GM23248 (cell line): Measurements from ENCODE around the gene RHOG. TPM values are rescaled to one million over a fixed set of nuclear protein-coding genes. Genes with fewer than 3 reads are reported as not detected.
"Not testable (repeated sequence)": the region's sequence is repeated elsewhere in the genome, so short reads cannot be mapped to it uniquely, and the experiment has no call there.

Experiments used
- DNase-seq: peaks from one replicate; pipeline ENCODE4 v3.0.0-alpha.2; 2015
- H2AFZ ChIP-seq: fragments of 200-600 bp; sonication (generic); 2 replicates; pipeline ENCODE4 v1.6.1; 2016; ENCODE audit warnings: antibody characterized with exemption
- H3F3A ChIP-seq: fragments of 200-600 bp; sonication (generic); 2 replicates; pipeline ENCODE4 v1.6.1; 2016; ENCODE audit warnings: mild to moderate bottlenecking, antibody characterized with exemption, mixed run types; ENCODE audit not compliant: insufficient read depth
- H3K27ac ChIP-seq: fragments of 200-600 bp; sonication (generic); 2 replicates; pipeline ENCODE4 v1.5.1; 2016; ENCODE audit warnings: mild to moderate bottlenecking
- H3K27me3 ChIP-seq: fragments of 200-600 bp; sonication (generic); replicated peaks from 2 replicates; pipeline ENCODE4 v1.6.1; 2016; ENCODE audit warnings: mild to moderate bottlenecking; ENCODE audit not compliant: insufficient read depth
- H3K36me3 ChIP-seq: fragments of 200-600 bp; sonication (generic); 2 replicates; pipeline ENCODE4 v1.6.1; 2016; ENCODE audit warnings: low read depth, mild to moderate bottlenecking
- H3K4me1 ChIP-seq: fragments of 200-600 bp; sonication (generic); 2 replicates; pipeline ENCODE4 v1.6.1; 2016; ENCODE audit warnings: mild to moderate bottlenecking; ENCODE audit not compliant: insufficient read depth
- H3K4me2 ChIP-seq: fragments of 200-600 bp; sonication (generic); one replicate; pipeline ENCODE4 v1.6.1; 2016; ENCODE audit warnings: mild to moderate bottlenecking; ENCODE audit not compliant: unreplicated experiment
- H3K4me3 ChIP-seq: fragments of 200-600 bp; sonication (generic); 2 replicates; pipeline ENCODE4 v1.5.1; 2016; ENCODE audit warnings: mild to moderate bottlenecking
- H3K79me2 ChIP-seq: fragments of 200-600 bp; sonication (generic); 2 replicates; pipeline ENCODE4 v1.6.1; 2016; ENCODE audit warnings: mild to moderate bottlenecking; ENCODE audit not compliant: insufficient read depth
- H3K9ac ChIP-seq: fragments of 200-600 bp; sonication (generic); 2 replicates; pipeline ENCODE4 v1.6.1; 2016; ENCODE audit warnings: mild to moderate bottlenecking
- H3K9me2 ChIP-seq: fragments of 200-600 bp; sonication (generic); 2 replicates; pipeline ENCODE4 v1.6.1; 2016; ENCODE audit warnings: mixed run types, mild to moderate bottlenecking, moderate library complexity; ENCODE audit not compliant: insufficient read depth
- H3K9me3 ChIP-seq: fragments of 200-600 bp; sonication (generic); one replicate; pipeline ENCODE4 v1.6.1; 2017; ENCODE audit warnings: low read depth
- H4K20me1 ChIP-seq: fragments of 200-600 bp; sonication (generic); 2 replicates; pipeline ENCODE4 v1.6.0; 2016; ENCODE audit not compliant: insufficient read depth
- EZH2 ChIP-seq: fragments of 200-600 bp; sonication (generic); IDR thresholded peaks from 2 replicates; pipeline ENCODE4 v1.6.1; 2018; ENCODE audit warnings: antibody characterized with exemption, mild to moderate bottlenecking; ENCODE audit not compliant: insufficient read depth, poor library complexity, severe bottlenecking
- EZH2phosphoT487 ChIP-seq: fragments of 200-600 bp; sonication (generic); IDR thresholded peaks from 2 replicates; pipeline ENCODE4 v1.6.1; 2018; ENCODE audit warnings: antibody characterized with exemption, moderate library complexity, mild to moderate bottlenecking, low read depth; ENCODE audit not compliant: insufficient read depth
- WGBS, 2 experiments: methylation state at CpG; one replicate each; pipeline ENCODE4 v1.1.6; 2015 to 2017; ENCODE audit warnings: low lambda C conversion rate in 2 of 2, low coverage in 1 of 2; ENCODE audit errors: missing lambda C conversion rate in 2 of 2; 5-methylcytosine and 5-hydroxymethylcytosine counted together
- in situ Hi-C: fragments of 300-500 bp; cut with MboI; formaldehyde crosslinking; loops from 2 replicates; pipeline ENCODE4 v1.15.0; 2020
- polyA plus RNA-seq: library from polyadenylated mRNA; unstranded; fragments of >200 nt; fragmentation: Nextera tagmentation; extraction: Ambion mirVana; gene quantifications from 2 replicates; pipeline ENCODE4 v1.2.1, GENCODE V29; 2016
- total RNA-seq: library from RNA; depleted of rRNA; stranded (reverse); fragments of >200 nt; shearing (Covaris generic); gene quantifications from 2 replicates; pipeline ENCODE4 v1.2.3, GENCODE V29; 2014

Gene RHOG
- total and polyA plus RNA-seq, 2 experiments from 2014 or later = 45.5 to 61.4 TPM

DNA sequence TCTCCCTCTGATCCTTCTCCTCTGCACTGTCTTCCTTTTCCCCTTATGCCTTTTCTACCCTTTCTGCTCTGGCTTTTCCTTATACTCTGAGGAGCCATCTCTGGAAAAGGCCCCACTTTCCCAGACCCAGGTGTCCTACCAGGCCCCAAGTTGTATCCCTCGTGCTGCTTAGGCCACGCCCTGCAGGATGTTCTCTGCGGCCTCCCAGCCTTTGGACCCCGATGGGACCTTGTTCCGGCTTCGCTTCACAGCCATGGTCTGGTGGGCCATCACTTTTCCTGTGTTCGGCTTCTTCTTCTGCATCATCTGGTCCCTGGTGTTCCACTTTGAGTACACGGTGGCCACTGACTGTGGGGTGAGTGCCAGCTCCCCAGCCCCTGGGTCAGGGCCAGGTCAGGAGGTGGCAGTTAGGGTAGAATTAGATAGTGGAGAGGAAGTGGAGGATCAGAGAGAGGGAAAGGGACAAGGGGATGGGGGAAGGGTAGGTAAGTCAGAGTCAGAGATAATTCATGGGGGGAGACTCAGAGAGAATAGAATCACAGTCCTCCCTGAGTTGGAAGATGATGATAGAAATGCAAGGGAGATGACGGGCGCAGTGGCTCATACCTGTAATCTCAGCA is 23.5 kb downstream of the RHOG start:
- 90 to 93% methylated on average over 9 to 10 of the region's 10 CpGs for WGBS, 2 experiments
- Histone ChIP-seq H3K9me3 (no peaks in the 10 kb centered on the region), H3K4me3 (no peak overlapping the region), H3K27ac (no peak overlapping the region), H3K4me1 (no peaks in the 10 kb centered on the region), H3K9ac (no peak overlapping the region), H3F3A (no peaks in the 10 kb centered on the region), H3K9me2 (no peaks in the 10 kb centered on the region), H3K36me3 (no peaks in the 10 kb centered on the region), H4K20me1 (no peaks in the 10 kb centered on the region), H3K79me2 (no peaks in the 10 kb centered on the region), H3K27me3 (no peaks in the 10 kb centered on the region), H2AFZ (no peak overlapping the region), H3K4me2 (no peak overlapping the region)
- DNase-seq = no peak
- in situ Hi-C loops = loop anchor here (25.0 kb wide), 1 partner anchor 355 kb away; no protein-coding TSS in a partner anchor
- no peak for TF ChIP-seq EZH2
- TF ChIP-seq EZH2phosphoT487 = no peak

DNA sequence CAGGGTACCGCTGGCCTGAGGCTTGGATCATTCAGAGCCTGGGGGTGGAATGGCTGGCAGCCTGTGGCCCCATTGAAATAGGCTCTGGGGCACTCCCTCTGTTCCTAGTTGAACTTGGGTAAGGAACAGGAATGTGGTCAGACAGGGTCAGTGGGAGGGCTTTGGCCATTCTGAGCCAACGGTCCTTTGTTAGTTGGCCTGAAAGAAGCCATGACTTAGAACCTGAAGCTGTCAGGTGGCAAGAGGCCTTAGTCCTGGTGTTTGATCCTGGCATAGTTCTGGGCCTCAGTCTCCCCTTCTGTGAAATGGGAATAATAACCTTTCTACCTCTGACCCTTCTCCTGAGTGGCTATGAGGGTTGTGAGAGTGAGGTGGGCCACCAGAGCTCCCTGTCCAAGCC is 24.1 kb downstream of the RHOG start:
- no peaks in the 10 kb centered on the region for H3K36me3 ChIP-seq
- no peaks in the 10 kb centered on the region for H4K20me1 ChIP-seq
- DNase-seq = no peak
- no peaks in the 10 kb centered on the region for H3K27me3 ChIP-seq
- no peaks in the 10 kb centered on the region for H3K9me3 ChIP-seq
- TF ChIP-seq EZH2phosphoT487 = no peak
- no peak for TF ChIP-seq EZH2
- H3K9ac ChIP-seq = no peak overlapping the region
- in situ Hi-C loops = loop anchor here (25.0 kb wide), 1 partner anchor 354 kb away; no protein-coding TSS in a partner anchor
- H3K9me2 ChIP-seq = no peaks in the 10 kb centered on the region
- H3K4me2 ChIP-seq = no peak overlapping the region
- no peaks in the 10 kb centered on the region for H3K79me2 ChIP-seq
- no peak overlapping the region for H3K27ac ChIP-seq
- H3F3A ChIP-seq = no peaks in the 10 kb centered on the region
- no peak overlapping the region for H2AFZ ChIP-seq
- 95% methylated on average over 2 of the region's 2 CpGs for WGBS, 2 experiments
- H3K4me1 ChIP-seq = no peaks in the 10 kb centered on the region
- no peak overlapping the region for H3K4me3 ChIP-seq

DNA sequence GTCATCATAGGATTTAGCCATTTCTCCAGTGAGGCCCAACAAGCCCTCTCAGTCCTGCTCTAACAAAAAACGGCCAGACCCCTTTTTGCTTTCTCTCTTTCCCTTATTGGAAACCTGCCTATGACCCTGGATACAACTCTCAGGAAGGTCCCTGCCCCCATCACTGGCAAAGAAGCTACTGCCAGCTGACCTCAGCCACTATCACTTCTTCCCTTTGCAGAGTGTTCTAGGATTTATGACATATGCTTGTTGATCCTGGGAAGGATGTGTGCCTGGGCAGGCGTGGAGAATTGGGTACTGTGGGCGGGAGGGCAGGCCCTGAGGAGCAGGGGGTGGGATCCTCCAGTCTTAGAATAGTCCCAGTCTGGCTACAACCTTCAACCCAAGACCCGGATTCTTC is 24.9 kb downstream of the RHOG start:
- in situ Hi-C loops = loop anchor here (25.0 kb wide), 1 partner anchor 354 kb away; no protein-coding TSS in a partner anchor
- 83 to 85% methylated on average over 4 of the region's 4 CpGs for WGBS, 2 experiments
- no peaks in the 10 kb centered on the region for H4K20me1 ChIP-seq
- no peak for DNase-seq
- H3K27ac ChIP-seq = no peak overlapping the region
- H3K27me3 ChIP-seq = no peaks in the 10 kb centered on the region
- no peaks in the 10 kb centered on the region for H3K4me1 ChIP-seq
- H3K36me3 ChIP-seq = no peaks in the 10 kb centered on the region
- no peaks in the 10 kb centered on the region for H3K79me2 ChIP-seq
- no peak overlapping the region for H3K4me3 ChIP-seq
- no peak overlapping the region for H2AFZ ChIP-seq
- no peak overlapping the region for H3K9ac ChIP-seq
- H3F3A ChIP-seq = no peaks in the 10 kb centered on the region
- H3K4me2 ChIP-seq = no peak overlapping the region
- H3K9me3 ChIP-seq = no peaks in the 10 kb centered on the region
- no peak for TF ChIP-seq EZH2phosphoT487
- no peak for TF ChIP-seq EZH2
- no peaks in the 10 kb centered on the region for H3K9me2 ChIP-seq

DNA sequence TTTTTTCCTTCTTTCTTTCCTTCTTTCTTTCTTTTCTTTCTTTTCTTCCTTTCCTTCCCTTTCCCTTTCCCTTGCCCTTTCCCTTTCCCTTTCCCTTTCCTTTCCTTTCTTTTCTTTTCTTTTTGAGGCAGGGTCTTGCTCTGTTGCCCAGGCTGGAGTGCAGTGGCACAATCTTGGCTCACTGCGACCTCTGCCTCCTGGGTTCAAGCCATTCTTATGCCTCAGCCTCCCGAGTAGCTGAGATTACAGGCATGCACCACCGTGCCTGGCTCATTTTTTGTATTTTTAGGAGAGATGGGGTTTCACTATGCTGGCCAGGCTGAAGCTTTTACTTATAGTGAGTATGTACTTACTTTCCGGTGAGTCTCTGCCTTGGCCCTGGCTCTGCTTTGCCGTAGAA is 25.9 kb downstream of the RHOG start:
- H4K20me1 ChIP-seq, H3K27ac ChIP-seq, H3K4me2 ChIP-seq, H3K4me3 ChIP-seq, H3K9me3 ChIP-seq, H3K4me1 ChIP-seq, H3F3A ChIP-seq, H3K9me2 ChIP-seq, DNase-seq, H3K27me3 ChIP-seq, H3K79me2 ChIP-seq, H3K36me3 ChIP-seq, H2AFZ ChIP-seq, H3K9ac ChIP-seq: not testable (repeated sequence)
- 95 to 97% methylated on average over 5 of the region's 5 CpGs for WGBS, 2 experiments
- in situ Hi-C loops = loop anchor here (25.0 kb wide), 1 partner anchor 353 kb away; no protein-coding TSS in a partner anchor

DNA sequence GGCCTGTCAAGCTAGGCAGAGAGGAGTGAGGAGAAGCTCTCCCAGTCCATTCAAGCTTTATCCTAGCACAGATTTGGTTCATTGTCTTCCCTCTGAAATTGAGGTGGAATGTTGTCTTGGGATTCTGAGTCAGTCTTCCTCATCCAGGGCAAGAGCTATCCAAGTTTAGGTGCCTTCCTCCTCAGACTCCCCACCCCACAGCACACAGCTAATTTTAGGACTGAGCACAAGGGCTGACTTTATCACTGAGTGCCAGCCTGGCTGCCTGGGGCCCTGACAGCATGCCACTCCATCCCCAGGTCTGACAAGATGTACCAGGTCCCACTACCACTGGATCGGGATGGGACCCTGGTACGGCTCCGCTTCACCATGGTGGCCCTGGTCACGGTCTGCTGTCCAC is 29.8 kb downstream of the RHOG start:
- Histone ChIP-seq H2AFZ (no peak overlapping the region), H3K27ac (no peak overlapping the region), H3F3A (peaks cover 9% of the 10 kb centered on the region), H3K4me1 (no peaks in the 10 kb centered on the region), H3K9me3 (no peaks in the 10 kb centered on the region), H3K4me3 (no peak overlapping the region), H3K79me2 (no peaks in the 10 kb centered on the region), H4K20me1 (no peaks in the 10 kb centered on the region), H3K9ac (no peak overlapping the region), H3K36me3 (no peaks in the 10 kb centered on the region), H3K9me2 (no peaks in the 10 kb centered on the region), H3K4me2 (no peak overlapping the region), H3K27me3 (no peaks in the 10 kb centered on the region)
- 98% methylated on average over 4 of the region's 4 CpGs for WGBS, 2 experiments
- peak; percentile 34 for DNase-seq
- TF ChIP-seq EZH2 = no peak
- no peak for TF ChIP-seq EZH2phosphoT487
- in situ Hi-C loops = loop anchor here (25.0 kb wide), 1 partner anchor 349 kb away; no protein-coding TSS in a partner anchor
